HG02884 (cell line): Measurements from ENCODE around the gene CACNA1B.
"Not testable (repeated sequence)": the region's sequence is repeated elsewhere in the genome, so short reads cannot be mapped to it uniquely, and the experiment has no call there.

Experiments
- ATAC-seq: cut with Tn5 transposase; IDR thresholded peaks from one replicate; pipeline ENCODE4 v1.9.1; 2021; ENCODE audit warnings: mild to moderate bottlenecking, moderate library complexity; ENCODE audit not compliant: unreplicated experiment

CACNA1B gene

DNA sequence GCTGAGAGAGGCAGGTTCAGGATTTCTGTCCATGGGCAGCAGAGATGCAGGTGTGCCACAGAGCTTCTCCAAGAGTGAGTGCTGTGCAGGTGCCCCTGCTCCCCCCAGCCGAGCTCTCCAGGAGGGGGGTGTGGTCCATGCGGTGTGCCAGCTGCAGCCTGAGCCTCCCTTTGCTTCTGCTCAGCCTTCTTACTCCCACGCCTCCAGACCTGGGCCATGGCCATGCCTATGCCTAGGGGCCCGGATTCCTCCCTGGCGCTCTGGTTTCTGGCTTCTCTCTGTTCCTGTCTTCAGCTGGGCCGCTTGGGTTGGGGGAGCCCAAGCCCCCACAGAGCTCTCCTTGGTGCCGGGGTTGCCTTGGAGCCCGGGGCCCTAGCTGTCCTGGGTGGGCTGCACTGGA is 133.3 kb downstream of the CACNA1B start:
- no peak for ATAC-seq

GRCh38 chr9:138011951-138012500 is 134.4 kb downstream of the CACNA1B start:
- no peak for ATAC-seq

DNA sequence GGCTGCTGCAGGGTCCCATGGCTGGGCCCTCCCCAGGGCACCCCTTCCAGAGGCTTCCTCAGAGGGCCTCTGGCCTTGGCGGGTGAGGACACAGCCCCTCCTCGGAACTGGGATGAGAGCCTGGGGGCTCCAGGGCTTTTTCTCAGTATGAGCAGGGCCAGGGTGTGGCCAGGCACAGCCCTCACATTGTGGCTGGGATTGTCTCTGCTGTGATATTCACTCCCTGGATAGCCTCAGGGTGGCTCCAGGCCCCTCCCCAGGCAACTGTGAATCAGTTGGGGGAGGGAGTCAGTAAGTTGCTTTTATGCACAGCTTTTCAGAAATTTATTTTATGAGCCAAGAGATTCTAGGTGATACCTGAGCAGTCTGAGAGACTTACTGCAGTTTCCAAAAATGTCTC is 135.7 kb downstream of the CACNA1B start:
- ATAC-seq = no peak

GRCh38 chr9:138013836-138014562 is 136.4 kb downstream of the CACNA1B start:
- ATAC-seq = no peak

DNA sequence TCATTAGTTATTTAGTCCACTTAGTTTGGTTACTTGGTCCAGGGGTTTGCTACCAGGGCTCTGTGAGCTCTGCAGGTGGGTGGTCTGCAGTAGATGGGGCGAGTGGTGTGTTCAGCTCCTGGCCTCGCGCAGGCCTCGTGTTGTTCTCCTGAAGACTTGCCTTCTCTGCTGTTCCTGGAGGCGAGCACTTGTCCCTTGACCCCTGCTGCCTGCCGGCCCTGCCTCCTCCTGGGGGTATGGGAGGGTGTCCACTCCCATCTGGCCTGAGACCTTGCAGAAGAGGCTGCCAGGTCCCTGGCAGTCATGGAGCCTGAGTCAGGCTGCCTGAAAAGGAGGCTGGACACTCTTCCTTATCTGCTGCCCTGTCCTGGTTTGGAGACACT is 137.0 kb downstream of the CACNA1B start:
- no peak for ATAC-seq

DNA sequence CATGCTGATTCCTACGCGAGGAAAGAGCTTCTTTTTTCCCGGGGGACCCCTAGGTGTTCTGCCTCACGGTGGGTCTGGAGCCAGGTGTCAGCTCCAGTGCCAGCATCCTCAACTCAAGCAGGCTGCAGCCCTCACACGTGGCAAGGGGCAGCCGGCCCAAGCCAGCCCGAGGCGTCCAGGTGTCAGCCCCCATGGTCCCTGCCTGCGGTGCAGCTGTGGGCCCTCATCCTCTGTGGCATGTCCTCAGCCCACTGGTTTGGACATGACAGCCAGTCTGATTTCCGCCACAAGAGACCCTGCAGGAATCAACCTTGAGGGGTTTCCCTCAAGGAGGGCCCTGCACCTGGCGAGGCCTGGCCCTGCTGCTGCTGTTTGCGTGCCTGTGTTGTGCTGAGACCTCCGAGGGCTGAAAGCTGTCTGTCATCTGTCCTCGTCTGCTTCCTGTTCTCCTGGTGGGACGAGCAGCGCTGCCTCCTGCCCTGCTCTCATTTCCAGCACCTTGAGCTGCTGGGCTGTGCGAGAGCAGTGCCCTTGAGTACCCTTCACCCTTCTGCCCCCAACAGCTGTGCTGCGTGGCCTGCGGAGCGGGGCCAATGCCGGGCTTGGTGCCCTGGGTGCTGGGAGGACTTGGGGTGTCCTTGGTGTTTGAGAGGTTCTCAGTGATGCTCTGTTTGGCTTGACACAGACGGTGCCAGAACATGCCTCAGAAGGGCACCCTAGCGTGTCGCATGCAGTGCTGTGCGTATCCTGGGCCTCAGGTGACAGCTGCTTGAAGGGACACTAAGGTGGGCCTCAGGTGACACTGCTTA is 137.6 kb downstream of the CACNA1B start:
- no peak for ATAC-seq

DNA sequence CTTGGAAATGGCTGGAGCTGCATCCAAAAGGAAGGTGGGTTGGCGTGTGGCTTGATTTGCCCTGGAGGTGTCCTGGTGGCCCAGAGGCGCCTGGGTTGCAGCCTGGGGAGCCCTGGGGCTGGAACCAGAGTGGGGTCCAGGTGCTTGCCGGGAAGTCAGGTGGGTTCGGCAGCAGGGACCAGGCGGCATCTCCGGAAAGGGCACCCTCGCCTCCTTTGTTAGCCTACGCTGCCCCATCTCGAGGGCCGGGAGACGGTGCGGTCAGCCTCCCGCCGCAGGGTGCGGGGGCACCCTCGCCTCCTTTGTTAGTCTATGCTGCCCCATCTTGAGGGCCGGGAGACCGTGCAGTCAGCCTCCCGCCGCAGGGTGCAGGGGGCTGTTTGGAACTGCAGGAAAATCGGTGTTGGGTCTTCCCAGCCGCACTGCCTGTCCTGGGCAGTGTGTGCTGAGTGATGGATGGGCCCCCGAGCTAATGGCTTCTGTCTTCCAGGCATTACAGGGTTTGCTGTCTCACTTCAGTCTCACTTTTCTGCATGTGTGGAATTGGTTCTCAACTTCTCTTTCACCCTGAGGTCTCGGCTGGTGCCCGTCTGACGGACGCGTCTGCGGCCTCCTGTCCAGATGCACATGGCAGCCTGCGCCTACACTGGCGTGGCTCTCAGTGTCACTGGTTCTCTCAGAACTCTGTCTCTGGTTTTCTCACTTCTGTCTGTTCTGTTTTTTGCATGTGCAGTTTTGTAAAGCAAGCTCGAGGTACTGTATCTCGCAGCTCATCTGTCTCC is 139.0 kb downstream of the CACNA1B start:
- no peak for ATAC-seq

DNA sequence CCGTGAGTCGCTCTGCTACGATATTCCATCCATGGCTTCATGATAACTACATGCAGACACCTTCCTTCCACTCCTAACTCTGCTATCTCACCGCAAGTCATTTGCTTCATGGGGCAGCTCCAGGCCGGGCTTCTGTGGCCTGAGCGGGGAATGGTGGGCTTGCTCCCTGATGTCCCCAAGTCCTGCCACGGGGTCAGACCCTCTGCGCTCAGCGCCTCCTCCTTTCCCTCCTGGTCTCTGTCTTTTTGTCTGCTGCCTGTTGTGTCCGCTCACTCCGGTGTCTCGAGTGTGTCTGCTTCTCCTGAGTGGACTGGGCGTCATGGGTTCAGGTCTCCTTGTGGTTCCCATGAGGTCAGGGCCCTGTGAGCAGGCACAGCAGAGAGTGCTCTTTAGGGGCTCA is 139.6 kb downstream of the CACNA1B start:
- no peak for ATAC-seq

GRCh38 chr9:138019514-138019913 is 141.9 kb downstream of the CACNA1B start:
- not testable (repeated sequence) for ATAC-seq

DNA sequence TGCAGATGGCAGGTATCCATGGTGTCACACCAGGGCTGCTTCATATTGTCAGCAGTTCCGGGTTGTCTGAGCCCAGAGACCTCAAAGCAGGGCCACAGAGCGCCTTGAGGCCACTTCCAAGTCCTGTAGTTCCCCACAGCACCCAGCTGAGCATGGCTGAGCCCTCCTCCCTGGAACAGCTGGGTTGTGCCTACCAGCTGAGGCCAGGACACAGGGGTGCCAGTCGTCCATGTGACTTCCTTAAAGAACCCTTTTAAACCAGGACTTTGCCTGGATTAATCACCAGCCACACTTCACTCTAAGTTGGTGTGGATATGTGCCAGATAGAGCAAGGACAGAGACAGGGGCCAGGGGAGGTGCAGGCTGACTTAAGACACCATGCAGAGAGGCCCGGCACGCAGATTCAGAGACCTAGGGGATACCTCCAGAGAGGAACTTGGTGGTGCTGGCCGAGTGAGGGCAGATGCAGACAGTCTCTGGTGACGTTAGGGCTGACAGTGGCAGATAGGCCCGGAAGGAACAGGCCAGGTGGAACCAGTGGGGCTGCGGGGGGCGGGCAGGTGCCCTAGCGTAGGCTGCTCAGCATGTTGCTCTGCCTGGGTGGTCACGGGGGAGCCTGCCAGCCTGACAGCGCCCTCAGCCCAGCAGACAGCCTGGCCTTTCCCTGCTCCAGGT is 142.7 kb downstream of the CACNA1B start:
- no peak for ATAC-seq

- ATAC-seq = no peak
Measured at GRCh38 chr9:138020795-138021182, 143.2 kb downstream of the CACNA1B start.

- no peak for ATAC-seq
Measured at GRCh38 chr9:138021251-138022056, 143.9 kb downstream of the CACNA1B start.

- ATAC-seq = no peak
Measured at GRCh38 chr9:138022121-138022741, 144.6 kb downstream of the CACNA1B start.

DNA sequence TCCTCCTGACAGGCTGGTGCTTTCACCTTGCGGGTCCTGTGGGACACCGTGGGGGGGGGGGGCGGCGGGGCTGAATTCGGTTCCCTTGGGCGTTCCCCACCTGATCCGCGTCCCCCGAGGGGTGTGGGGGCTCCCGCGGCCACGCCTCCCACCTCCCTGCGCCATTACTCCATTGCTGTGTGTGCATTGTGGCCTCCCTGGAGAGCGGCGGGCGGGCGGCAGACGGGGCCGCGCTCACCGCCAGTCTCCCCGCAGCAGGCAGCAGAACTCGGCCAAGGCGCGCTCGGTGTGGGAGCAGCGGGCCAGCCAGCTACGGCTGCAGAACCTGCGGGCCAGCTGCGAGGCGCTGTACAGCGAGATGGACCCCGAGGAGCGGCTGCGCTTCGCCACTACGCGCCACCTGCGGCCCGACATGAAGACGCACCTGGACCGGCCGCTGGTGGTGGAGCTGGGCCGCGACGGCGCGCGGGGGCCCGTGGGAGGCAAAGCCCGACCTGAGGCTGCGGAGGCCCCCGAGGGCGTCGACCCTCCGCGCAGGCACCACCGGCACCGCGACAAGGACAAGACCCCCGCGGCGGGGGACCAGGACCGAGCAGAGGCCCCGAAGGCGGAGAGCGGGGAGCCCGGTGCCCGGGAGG is 145.3 kb downstream of the CACNA1B start:
- ATAC-seq = no peak

- ATAC-seq = no peak
Measured at GRCh38 chr9:138023394-138024124, 146.0 kb downstream of the CACNA1B start.

- ATAC-seq = no peak
Measured at GRCh38 chr9:138024131-138024530, 146.5 kb downstream of the CACNA1B start.

DNA sequence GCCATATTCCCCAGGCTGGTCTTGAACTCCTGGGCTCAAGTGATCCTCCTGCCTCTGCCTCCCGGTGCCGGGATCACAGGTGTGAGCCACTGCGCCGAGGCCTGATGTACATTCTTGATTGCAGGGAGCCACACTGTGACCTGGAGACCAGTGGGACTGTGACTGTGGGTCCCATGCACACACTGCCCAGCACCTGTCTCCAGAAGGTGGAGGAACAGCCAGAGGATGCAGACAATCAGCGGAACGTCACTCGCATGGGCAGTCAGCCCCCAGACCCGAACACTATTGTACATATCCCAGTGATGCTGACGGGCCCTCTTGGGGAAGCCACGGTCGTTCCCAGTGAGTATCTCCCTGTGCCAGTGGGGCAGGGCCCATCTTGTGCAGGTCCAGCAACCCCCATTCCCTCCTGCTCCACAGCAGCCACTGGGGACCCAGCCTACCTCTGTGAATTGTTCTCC is 147.3 kb downstream of the CACNA1B start:
- no peak for ATAC-seq

DNA sequence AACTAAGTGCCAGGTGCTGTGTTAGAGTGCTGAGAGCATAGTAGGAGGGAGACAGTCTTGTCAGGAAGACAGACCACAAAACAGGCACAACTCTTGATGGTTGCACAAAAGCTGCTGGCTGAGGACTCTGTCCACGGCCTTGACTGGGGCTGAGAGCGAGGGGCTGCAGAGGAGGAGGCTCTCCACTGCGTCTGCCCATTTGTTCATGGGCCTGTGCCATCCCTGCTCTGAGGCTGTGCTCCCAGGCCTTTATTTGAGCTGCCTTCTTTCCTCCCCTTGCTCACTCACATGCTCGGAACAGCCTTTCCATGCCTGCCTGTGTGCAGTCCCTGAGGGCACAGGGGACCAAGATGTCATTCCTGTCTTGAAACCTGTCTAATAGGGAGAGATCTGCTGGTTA is 147.8 kb downstream of the CACNA1B start:
- no peak for ATAC-seq
